Liver (tissue), 3 donors: ENCODE data around the gene TMEM106A.

Experiments
- CTCF ChIP-seq: fragments of 150-350 bp; IDR thresholded peaks from 2 replicates; pipeline ENCODE4 v1.5.1; 2017; ENCODE audit warnings: improper control_type of control experiment, low read depth, low read length; ENCODE audit not compliant: missing input control
- RAD21 ChIP-seq, 2 donors: IDR thresholded peaks; 2 replicates each; pipeline ENCODE4 v1.6.1; 2016; ENCODE audit warnings: antibody characterized with exemption in 2 of 2, mild to moderate bottlenecking in 2 of 2
- donor health status: healthy.
- donor health status: healthy.

- TF ChIP-seq CTCF (peak; percentile 13), RAD21 (IDR thresholded peaks at IDR 0.05) (peak in 1 of 2 donors; percentile 5)
These were observed at the start of gene TMEM106A for GRCh38 chr17:43211480-43212402.
